H9 (cell line): ENCODE data around the gene TRPM3. TPM values are rescaled to one million over a fixed set of nuclear protein-coding genes. Genes with fewer than 3 reads are reported as not detected.

Experiments used
- DNase-seq: peaks from one replicate; pipeline ENCODE4 v3.0.0-alpha.2; 2017
- H2AFZ ChIP-seq: one replicate; pipeline ENCODE4 v1.6.1; 2013; ENCODE audit warnings: mild to moderate bottlenecking, low read length, control low read depth, moderate library complexity
- H2AK5ac ChIP-seq: 2 replicates; pipeline ENCODE4 v1.6.1; 2013; ENCODE audit warnings: low read length, control low read depth, mixed read lengths; ENCODE audit not compliant: insufficient read length
- H2BK120ac ChIP-seq: one replicate; pipeline ENCODE4 v1.6.1; 2013; ENCODE audit warnings: low read depth, mild to moderate bottlenecking, low read length, control low read depth, inconsistent platforms; ENCODE audit not compliant: poor library complexity, severe bottlenecking
- H2BK12ac ChIP-seq: 2 replicates; pipeline ENCODE4 v1.6.1; 2013; ENCODE audit warnings: low read length, control low read depth, mixed read lengths, low read depth; ENCODE audit not compliant: insufficient read length
- H2BK15ac ChIP-seq: 2 replicates; pipeline ENCODE4 v1.6.1; 2013; ENCODE audit warnings: low read depth, low read length, control low read depth
- H2BK20ac ChIP-seq: one replicate; pipeline ENCODE4 v1.6.1; 2013; ENCODE audit warnings: low read depth, mild to moderate bottlenecking, low read length, control low read depth, inconsistent platforms; ENCODE audit not compliant: poor library complexity, severe bottlenecking
- H2BK5ac ChIP-seq: 2 replicates; pipeline ENCODE4 v1.6.1; 2013; ENCODE audit warnings: low read length, control low read depth, mixed read lengths; ENCODE audit not compliant: insufficient read length
- H3K14ac ChIP-seq: 2 replicates; pipeline ENCODE4 v1.6.1; 2013; ENCODE audit warnings: low read length, control low read depth; ENCODE audit not compliant: insufficient read depth
- H3K18ac ChIP-seq: 2 replicates; pipeline ENCODE4 v1.6.1; 2013; ENCODE audit warnings: low read depth, mild to moderate bottlenecking, mixed read lengths, low read length, control low read depth; ENCODE audit not compliant: insufficient read length
- H3K23ac ChIP-seq: 2 replicates; pipeline ENCODE4 v1.6.1; 2013; ENCODE audit warnings: low read length, control low read depth, mixed read lengths, low read depth; ENCODE audit not compliant: insufficient read length
- H3K23me2 ChIP-seq: 2 replicates; pipeline ENCODE4 v1.6.1; 2013; ENCODE audit warnings: low read depth, mild to moderate bottlenecking, mixed read lengths, low read length, control low read depth; ENCODE audit not compliant: insufficient read length, poor library complexity, severe bottlenecking
- H3K27ac ChIP-seq: 2 replicates; pipeline ENCODE4 v1.5.1; 2013; ENCODE audit warnings: low read length, control low read depth, mixed read lengths, low read depth; ENCODE audit not compliant: insufficient read length
- H3K27me3 ChIP-seq: 2 replicates; pipeline ENCODE4 v1.6.1; 2013; ENCODE audit warnings: low read length, control low read depth, inconsistent platforms; ENCODE audit not compliant: insufficient read depth
- H3K4ac ChIP-seq: 2 replicates; pipeline ENCODE4 v1.6.1; 2013; ENCODE audit warnings: low read depth, mild to moderate bottlenecking, control low read depth, inconsistent platforms, low read length, moderate library complexity
- H3K4me1 ChIP-seq: 2 replicates; pipeline ENCODE4 v1.6.1; 2013; ENCODE audit warnings: low read length, control low read depth, inconsistent platforms; ENCODE audit not compliant: insufficient read depth
- H3K4me2 ChIP-seq: 2 replicates; pipeline ENCODE4 v1.6.1; 2013; ENCODE audit warnings: low read length, control low read depth, mixed read lengths; ENCODE audit not compliant: insufficient read length, insufficient read depth
- H3K56ac ChIP-seq: 2 replicates; pipeline ENCODE4 v1.6.1; 2013; ENCODE audit warnings: low read depth, mild to moderate bottlenecking, mixed read lengths, low read length, control low read depth; ENCODE audit not compliant: insufficient read length
- H3K79me1 ChIP-seq: 2 replicates; pipeline ENCODE4 v1.6.1; 2013; ENCODE audit warnings: low read depth, mild to moderate bottlenecking, moderate library complexity, low read length, control low read depth, inconsistent platforms; ENCODE audit not compliant: insufficient read depth, poor library complexity, severe bottlenecking
- H3K79me2 ChIP-seq: 2 replicates; pipeline ENCODE4 v1.6.1; 2013; ENCODE audit warnings: low read length, control low read depth, inconsistent platforms; ENCODE audit not compliant: insufficient read depth
- H3K9ac ChIP-seq: 2 replicates; pipeline ENCODE4 v1.6.1; 2013; ENCODE audit warnings: low read length, control low read depth, mixed read lengths; ENCODE audit not compliant: insufficient read length; ENCODE audit errors: extremely low read depth
- H3K9me3 ChIP-seq: one replicate; pipeline ENCODE4 v1.6.1; 2013; ENCODE audit warnings: low read depth, low read length, inconsistent platforms; ENCODE audit not compliant: control insufficient read depth
- H3T11ph ChIP-seq: one replicate; pipeline ENCODE4 v1.6.1; 2013; ENCODE audit warnings: mild to moderate bottlenecking, low read length, control low read depth, inconsistent platforms
- H4K20me1 ChIP-seq: one replicate; pipeline ENCODE4 v1.6.1; 2013; ENCODE audit not compliant: control insufficient read depth, insufficient read length, insufficient read depth
- H4K5ac ChIP-seq: 2 replicates; pipeline ENCODE4 v1.6.1; 2013; ENCODE audit warnings: low read depth, mild to moderate bottlenecking, mixed read lengths, low read length, control low read depth; ENCODE audit not compliant: insufficient read length
- H4K8ac ChIP-seq: replicated peaks from 2 replicates; pipeline ENCODE4 v1.6.1; 2013; ENCODE audit warnings: low read length, control low read depth, mixed read lengths, low read depth; ENCODE audit not compliant: insufficient read length
- H4K91ac ChIP-seq: 2 replicates; pipeline ENCODE4 v1.6.1; 2013; ENCODE audit warnings: low read depth, mild to moderate bottlenecking, moderate library complexity, mixed read lengths, low read length, control low read depth; ENCODE audit not compliant: insufficient read length
- H3K27ac Mint-ChIP-seq, 3 experiments: 2 replicates in 2 of 3; 3 replicates in 1 of 3; pipeline ENCODE4 v1.8.0; 2020 to 2021; ENCODE audit warnings: mixed read lengths in 3 of 3, mild to moderate bottlenecking in 1 of 3, moderate library complexity in 1 of 3
- H3K27me3 Mint-ChIP-seq: 2 replicates; pipeline ENCODE4 v1.8.0; 2021; ENCODE audit warnings: low read depth, mild to moderate bottlenecking, moderate library complexity, mixed read lengths
- H3K36me3 Mint-ChIP-seq, 3 experiments: 2 replicates in 2 of 3; 3 replicates in 1 of 3; pipeline ENCODE4 v1.8.0; 2020 to 2021; ENCODE audit warnings: low read depth in 3 of 3, mixed read lengths in 3 of 3; ENCODE audit not compliant: insufficient read depth in 1 of 3
- H3K4me1 Mint-ChIP-seq, 2 experiments: 2 replicates each; pipeline ENCODE4 v1.8.0; 2020; ENCODE audit warnings: mixed read lengths in 2 of 2
- H3K4me3 Mint-ChIP-seq, 2 experiments: 2 replicates in 1 of 2; 3 replicates in 1 of 2; pipeline ENCODE4 v1.8.0; 2020 to 2021; ENCODE audit warnings: mild to moderate bottlenecking in 2 of 2, mixed read lengths in 2 of 2, moderate library complexity in 1 of 2
- H3K9me3 Mint-ChIP-seq, 2 experiments: 2 replicates in 1 of 2; 3 replicates in 1 of 2; pipeline ENCODE4 v1.8.0; 2020; ENCODE audit warnings: mild to moderate bottlenecking in 2 of 2, mixed read lengths in 2 of 2, moderate library complexity in 1 of 2
- CTCF ChIP-seq: fragments of 200-600 bp; sonication (generic); conservative IDR thresholded peaks from 3 replicates; pipeline ENCODE4 v1.8.0; 2021; ENCODE audit warnings: antibody characterized with exemption, mild to moderate bottlenecking
- WGBS: extraction: QIAGEN DNeasy Blood & Tissue Kit; methylation state at CpG from one replicate; pipeline ENCODE4 v1.1.7; 2013; ENCODE audit warnings: missing lambda C conversion rate, low lambda C conversion rate, mixed read lengths; ENCODE audit not compliant: insufficient read length; ENCODE audit errors: extremely low coverage; 5-methylcytosine and 5-hydroxymethylcytosine counted together
- long read RNA-seq: library from polyadenylated mRNA; unstranded; transcript quantifications from one replicate; pipeline ENCODE4 v2.0.0, GENCODE V29; 2020
- total RNA-seq: library from RNA; stranded (reverse); gene quantifications from 2 replicates; pipeline ENCODE4 v1.2.1, GENCODE V29; 2021

The TRPM3 gene
- 7.7 and 10.3 TPM in 2 replicates for total RNA-seq
- long read RNA-seq, partial matches to known transcripts = 15 of 23 reads
- long read RNA-seq, other reads (novel, unspliced or antisense) = 8 of 23 reads

GRCh38 chr9:71121275-71122021 is at the start of gene TRPM3:
Gene TRPM3 (minus strand): TSS chr9:71121621. CDS start chr9:71121354, 267 bp downstream.
- H4K20me1 ChIP-seq = no peaks in the 10 kb centered on the region
- no peak within 1 kb of the TSS for H4K5ac ChIP-seq
- peak within 1 kb of the TSS; percentile 94 to 99 (median 98) for H3K27ac Mint-ChIP-seq
- H4K91ac ChIP-seq = no peak within 1 kb of the TSS
- WGBS = no CpG with 5 or more reads among the region's 19 CpGs
- H2BK15ac ChIP-seq = no peak within 1 kb of the TSS
- no peaks in the 10 kb centered on the region for H3K79me2 ChIP-seq
- H3K4me1 ChIP-seq = peaks cover 14% of the 10 kb centered on the region; the same call in 1 of the 2 replicates
- H2AFZ ChIP-seq = no peak within 1 kb of the TSS
- H3K56ac ChIP-seq = no peak within 1 kb of the TSS
- H3K27ac ChIP-seq = peak within 1 kb of the TSS; percentile 97
- peaks cover 70 to 74% of the 10 kb centered on the region in 2 experiments for H3K4me1 Mint-ChIP-seq
- peaks cover 4 to 14% (median 7%) of the 10 kb centered on the region in 3 experiments for H3K36me3 Mint-ChIP-seq
- H4K8ac ChIP-seq = no peak within 1 kb of the TSS
- TF ChIP-seq CTCF = no peak
- no peaks in the 10 kb centered on the region for H3K27me3 Mint-ChIP-seq
- H3K18ac ChIP-seq = peak within 1 kb of the TSS; percentile 67
- H3K23ac ChIP-seq = no peak within 1 kb of the TSS
- no peak within 1 kb of the TSS for H2BK5ac ChIP-seq
- no peaks in the 10 kb centered on the region for H3K79me1 ChIP-seq
- no peak within 1 kb of the TSS for H2AK5ac ChIP-seq
- no peaks in the 10 kb centered on the region for H3K27me3 ChIP-seq
- no peak within 1 kb of the TSS for H2BK120ac ChIP-seq
- H3K9ac ChIP-seq = peak within 1 kb of the TSS; percentile 41
- no peak within 1 kb of the TSS for H3K4ac ChIP-seq
- peak within 1 kb of the TSS; percentile 16 for H3K14ac ChIP-seq
- no peaks in the 10 kb centered on the region for H3K9me3 ChIP-seq
- DNase-seq = peak; percentile 71
- peaks cover 5% of the 10 kb centered on the region in 2 experiments; a peak in 3 of 5 replicates for H3K9me3 Mint-ChIP-seq
- H3K4me2 ChIP-seq = peak within 1 kb of the TSS; percentile 73
- H2BK12ac ChIP-seq = no peak within 1 kb of the TSS
- no peak within 1 kb of the TSS for H3T11ph ChIP-seq
- H3K23me2 ChIP-seq = peaks cover 20% of the 10 kb centered on the region
- H2BK20ac ChIP-seq = no peak within 1 kb of the TSS
- peak within 1 kb of the TSS; percentile 78 to 86 for H3K4me3 Mint-ChIP-seq
